HG02763 (cell line): ENCODE data around the gene NKD1.

Experiments
- ATAC-seq: cut with Tn5 transposase; IDR thresholded peaks from one replicate; pipeline ENCODE4 v1.9.1; 2021; ENCODE audit warnings: mild to moderate bottlenecking, moderate library complexity; ENCODE audit not compliant: unreplicated experiment

NKD1 gene

GRCh38 chr16:50666658-50667496 lies 118.7 kb downstream of the NKD1 start:
- no peak for ATAC-seq

GRCh38 chr16:50667497-50668367 lies 119.5 kb downstream of the NKD1 start:
- ATAC-seq: no peak

GRCh38 chr16:50668368-50669008 lies 120.3 kb downstream of the NKD1 start:
- no peak for ATAC-seq

GRCh38 chr16:50669741-50670140 lies 121.5 kb downstream of the NKD1 start:
- no peak for ATAC-seq

- ATAC-seq: no peak
Observed at GRCh38 chr16:50670476-50670875, 122.3 kb downstream of the NKD1 start.

GRCh38 chr16:50671644-50672260 lies 123.6 kb downstream of the NKD1 start:
- ATAC-seq: no peak

- ATAC-seq: no peak
Observed at GRCh38 chr16:50673496-50674275, 125.5 kb downstream of the NKD1 start.

GRCh38 chr16:50674831-50675230 lies 126.6 kb downstream of the NKD1 start:
- no peak for ATAC-seq

GRCh38 chr16:50675686-50676610 lies 127.8 kb downstream of the NKD1 start:
- no peak for ATAC-seq

- ATAC-seq: no peak
Observed at GRCh38 chr16:50676684-50677225, 128.6 kb downstream of the NKD1 start.

GRCh38 chr16:50677351-50677750 lies 129.2 kb downstream of the NKD1 start:
- no peak for ATAC-seq

- ATAC-seq: no peak
Observed at GRCh38 chr16:50678531-50678930, 130.3 kb downstream of the NKD1 start.

- ATAC-seq: no peak
Observed at GRCh38 chr16:50679266-50679665, 131.1 kb downstream of the NKD1 start.

- ATAC-seq: no peak
Observed at GRCh38 chr16:50679676-50680555, 131.7 kb downstream of the NKD1 start.

GRCh38 chr16:50680556-50680893 lies 132.3 kb downstream of the NKD1 start:
- no peak for ATAC-seq

- ATAC-seq: peak; percentile 49
Observed at GRCh38 chr16:50681021-50681885, 133.1 kb downstream of the NKD1 start, which contains the start of gene SNX20. SNX20 (minus strand) TSS chr16:50681312; CDS start chr16:50677526, 3,786 bp downstream.
